Prostate gland (tissue), 2 donors: ENCODE measurements around the gene IL10RB.

ENCODE experiments used
- CTCF ChIP-seq, 4 experiments: fragments of 200-600 bp in 2 of 4; fragments of 450-650 bp in 2 of 4; sonication (generic) in 2 of 4; IDR thresholded peaks; 1 replicate in 3 of 4; 2 replicates in 1 of 4; pipeline ENCODE4 v1.5.1; 2016 to 2019; ENCODE audit warnings: antibody characterized with exemption in 4 of 4, mild to moderate bottlenecking in 2 of 4, moderate library complexity in 2 of 4
- POLR2A ChIP-seq: fragments of 450-650 bp; IDR thresholded peaks from one replicate; pipeline ENCODE4 v1.6.1; 2016; ENCODE audit warnings: antibody characterized with exemption, mild to moderate bottlenecking

GRCh38 chr21:33308586-33309490 lies 42.7 kb downstream of the IL10RB start:
- TF ChIP-seq CTCF (IDR thresholded peaks at IDR 0.05), result no peak
- TF ChIP-seq POLR2A, result no peak
